ENCODE measurements around the gene PPCDC. TPM values are rescaled to one million over a fixed set of nuclear protein-coding genes. Genes with fewer than 3 reads are reported as not detected.

The PPCDC gene
- total and polyA plus RNA-seq, 10 of the 15 experiments (the other 5 are each of a cell fraction or from before 2014, with no cell fraction given) = 32.5 to 135 (median 55.0) TPM

DNA sequence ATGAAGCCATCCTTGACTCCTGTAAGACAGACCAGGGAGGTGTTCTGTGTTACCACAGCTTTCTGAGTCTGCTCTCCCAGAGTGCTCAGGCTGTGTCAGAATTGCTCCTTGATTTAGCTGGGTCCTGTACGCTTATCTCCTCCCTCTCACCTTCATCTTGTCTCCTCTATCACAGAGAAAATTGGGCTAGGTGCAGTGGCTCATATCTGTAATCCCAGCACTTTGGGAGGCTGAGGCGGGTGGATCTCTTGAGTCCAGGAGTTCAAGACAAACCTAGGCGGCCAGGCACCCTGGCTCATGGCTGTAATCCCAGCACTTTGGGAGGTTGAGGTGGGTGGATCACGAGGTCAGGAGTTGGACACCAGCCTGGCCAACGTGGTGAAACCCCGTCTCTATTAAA is 22.1 kb upstream of the PPCDC start:
- H2AFZ ChIP-seq (ENCODE audit: control insufficient read depth, low read depth, low read length) = no peak overlapping the region
- RAD21 ChIA-PET (ENCODE audit: unreplicated experiment) = interaction anchor here (1.5 kb wide), 1 partner anchor 9 kb away, joined by 3 read pairs; no protein-coding TSS in a partner anchor
- no TSS peak for BruUV-seq (replicated peaks)
- no peak for ATAC-seq
- WGBS (ENCODE audit: insufficient coverage, insufficient replicate concordance, low lambda C conversion rate, missing lambda C conversion rate) = 41% methylated on average over 6 of the region's 6 CpGs
- TF ChIP-seq ATF7 (IDR thresholded peaks at IDR 0.05; ENCODE audit: low read depth) = no peak
- TF ChIP-seq STAT3 (IDR thresholded peaks at IDR 0.05; ENCODE audit: low read depth, low read length) = no peak
- TF ChIP-seq NR2C1 (IDR thresholded peaks at IDR 0.05) = no peak
- TF ChIP-seq, protein P1, sequence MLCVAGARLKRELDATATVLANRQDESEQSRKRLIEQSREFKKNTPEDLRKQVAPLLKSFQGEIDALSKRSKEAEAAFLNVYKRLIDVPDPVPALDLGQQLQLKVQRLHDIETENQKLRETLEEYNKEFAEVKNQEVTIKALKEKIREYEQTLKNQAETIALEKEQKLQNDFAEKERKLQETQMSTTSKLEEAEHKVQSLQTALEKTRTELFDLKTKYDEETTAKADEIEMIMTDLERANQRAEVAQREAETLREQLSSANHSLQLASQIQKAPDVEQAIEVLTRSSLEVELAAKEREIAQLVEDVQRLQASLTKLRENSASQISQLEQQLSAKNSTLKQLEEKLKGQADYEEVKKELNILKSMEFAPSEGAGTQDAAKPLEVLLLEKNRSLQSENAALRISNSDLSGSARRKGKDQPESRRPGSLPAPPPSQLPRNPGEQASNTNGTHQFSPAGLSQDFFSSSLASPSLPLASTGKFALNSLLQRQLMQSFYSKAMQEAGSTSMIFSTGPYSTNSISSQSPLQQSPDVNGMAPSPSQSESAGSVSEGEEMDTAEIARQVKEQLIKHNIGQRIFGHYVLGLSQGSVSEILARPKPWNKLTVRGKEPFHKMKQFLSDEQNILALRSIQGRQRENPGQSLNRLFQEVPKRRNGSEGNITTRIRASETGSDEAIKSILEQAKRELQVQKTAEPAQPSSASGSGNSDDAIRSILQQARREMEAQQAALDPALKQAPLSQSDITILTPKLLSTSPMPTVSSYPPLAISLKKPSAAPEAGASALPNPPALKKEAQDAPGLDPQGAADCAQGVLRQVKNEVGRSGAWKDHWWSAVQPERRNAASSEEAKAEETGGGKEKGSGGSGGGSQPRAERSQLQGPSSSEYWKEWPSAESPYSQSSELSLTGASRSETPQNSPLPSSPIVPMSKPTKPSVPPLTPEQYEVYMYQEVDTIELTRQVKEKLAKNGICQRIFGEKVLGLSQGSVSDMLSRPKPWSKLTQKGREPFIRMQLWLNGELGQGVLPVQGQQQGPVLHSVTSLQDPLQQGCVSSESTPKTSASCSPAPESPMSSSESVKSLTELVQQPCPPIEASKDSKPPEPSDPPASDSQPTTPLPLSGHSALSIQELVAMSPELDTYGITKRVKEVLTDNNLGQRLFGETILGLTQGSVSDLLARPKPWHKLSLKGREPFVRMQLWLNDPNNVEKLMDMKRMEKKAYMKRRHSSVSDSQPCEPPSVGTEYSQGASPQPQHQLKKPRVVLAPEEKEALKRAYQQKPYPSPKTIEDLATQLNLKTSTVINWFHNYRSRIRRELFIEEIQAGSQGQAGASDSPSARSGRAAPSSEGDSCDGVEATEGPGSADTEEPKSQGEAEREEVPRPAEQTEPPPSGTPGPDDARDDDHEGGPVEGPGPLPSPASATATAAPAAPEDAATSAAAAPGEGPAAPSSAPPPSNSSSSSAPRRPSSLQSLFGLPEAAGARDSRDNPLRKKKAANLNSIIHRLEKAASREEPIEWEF (IDR thresholded peaks at IDR 0.05; ENCODE audit: insufficient replicate concordance, low read depth, low read length) = no peak
- TF ChIP-seq YY1 (IDR thresholded peaks at IDR 0.05; ENCODE audit: low read depth, low read length) = no peak
- TF ChIP-seq, protein P2, sequence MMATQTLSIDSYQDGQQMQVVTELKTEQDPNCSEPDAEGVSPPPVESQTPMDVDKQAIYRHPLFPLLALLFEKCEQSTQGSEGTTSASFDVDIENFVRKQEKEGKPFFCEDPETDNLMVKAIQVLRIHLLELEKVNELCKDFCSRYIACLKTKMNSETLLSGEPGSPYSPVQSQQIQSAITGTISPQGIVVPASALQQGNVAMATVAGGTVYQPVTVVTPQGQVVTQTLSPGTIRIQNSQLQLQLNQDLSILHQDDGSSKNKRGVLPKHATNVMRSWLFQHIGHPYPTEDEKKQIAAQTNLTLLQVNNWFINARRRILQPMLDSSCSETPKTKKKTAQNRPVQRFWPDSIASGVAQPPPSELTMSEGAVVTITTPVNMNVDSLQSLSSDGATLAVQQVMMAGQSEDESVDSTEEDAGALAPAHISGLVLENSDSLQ (IDR thresholded peaks at IDR 0.05) = no peak
- TF ChIP-seq KAT2A (conservative IDR thresholded peaks at IDR 0.05; ENCODE audit: control insufficient read depth, low read depth, low read length) = no peak
- no peak for TF ChIP-seq NBN (IDR thresholded peaks at IDR 0.05)
- no peak for TF ChIP-seq JUNB (IDR thresholded peaks at IDR 0.05)
- TF ChIP-seq CHD1 (IDR thresholded peaks at IDR 0.05; ENCODE audit: low read depth, low read length) = no peak
- TF ChIP-seq LARP7 (IDR thresholded peaks at IDR 0.05) = no peak
- TF ChIP-seq USF1 (IDR thresholded peaks at IDR 0.05; ENCODE audit: borderline replicate concordance, extremely low read length, insufficient read depth, low read depth, low read length) = no peak
- no peak for TF ChIP-seq CEBPZ (IDR thresholded peaks at IDR 0.05; ENCODE audit: low read depth, low read length)
- no peak for TF ChIP-seq IRF4 (IDR thresholded peaks at IDR 0.05; ENCODE audit: low read depth, low read length)
- intact Hi-C loops (cut with micrococcal nuclease; ENCODE audit: unreplicated experiment) (no loop called here), in situ Hi-C loops (cut with MboI) (loop anchor here (25.0 kb wide), 1 partner anchor 661 kb away; no protein-coding TSS in a partner anchor)
- SMC1A ChIA-PET (ENCODE audit: uncharacterized antibody, unreplicated experiment) = no interaction called here
- H3K4me3 ChIP-seq = no peak overlapping the region
- no peaks in the 10 kb centered on the region for H3K36me3 ChIP-seq (ENCODE audit: control insufficient read depth in 2 of 2, insufficient read depth in 2 of 2, low read length in 1 of 2)
- H3K79me2 ChIP-seq (ENCODE audit: control insufficient read depth, insufficient read depth, low read length) = no peaks in the 10 kb centered on the region
- CTCF ChIA-PET = no interaction called here
- no peak overlapping the region for H3K4me2 ChIP-seq (ENCODE audit: control insufficient read depth, insufficient read depth)
- no peaks in the 10 kb centered on the region for H4K20me1 ChIP-seq (ENCODE audit: control insufficient read depth, insufficient read depth)
- no peak for FAIRE-seq
- peaks cover 3% of the 10 kb centered on the region; the same call in 1 of the 2 replicates for H3K4me1 ChIP-seq (ENCODE audit: control insufficient read depth, insufficient read depth, low read length)
- H3K9me3 ChIP-seq (replicated peaks; ENCODE audit: control insufficient read depth, insufficient read depth, low read length) = no peaks in the 10 kb centered on the region
- POLR2A ChIA-PET = interaction anchor here (0.6 kb wide), 1 partner anchor 398 kb away, joined by 5 read pairs; no protein-coding TSS in a partner anchor
- no peaks in the 10 kb centered on the region; a peak in 1 of 4 replicates for H3K27me3 ChIP-seq (replicated peaks in 1 of 2; ENCODE audit: control insufficient read depth in 2 of 2, insufficient read depth in 2 of 2, low read length in 1 of 2)
- H3K27ac ChIP-seq (ENCODE audit: control insufficient read depth, insufficient read depth) = no peak overlapping the region
- no peak overlapping the region for H3K9ac ChIP-seq (ENCODE audit: control insufficient read depth, insufficient read depth, low read length)
- no peak for DNase-seq (ENCODE audit: low read depth, low spot score)

Data from GM12878 (cell line).